ENCODE measurements around the gene CYGB.

GRCh38 chr17:76567634-76568432, 30.3 kb upstream of the CYGB start:
- TF ChIP-seq CTCF (IDR thresholded peaks at IDR 0.05) (no peak), POLR2A (IDR thresholded peaks at IDR 0.05) (no peak)
